HepG2 (cell line): ENCODE measurements around the gene SNAPC4. TPM values are rescaled to one million over a fixed set of nuclear protein-coding genes. Genes with fewer than 3 reads are reported as not detected.

Experiments
- CEBPZ ChIP-seq: IDR thresholded peaks from 2 replicates; pipeline ENCODE4 v1.6.1; 2012; ENCODE audit warnings: low read length, improper control_type of control experiment
- ZBTB21 ChIP-seq: sonication (generic); formaldehyde crosslinking; IDR thresholded peaks from 2 replicates; pipeline ENCODE4 v1.4.0; 2020; ENCODE audit warnings: missing genetic modification reagents
- ZBTB4 ChIP-seq: sonication (generic); formaldehyde crosslinking; IDR thresholded peaks from 2 replicates; pipeline ENCODE4 v1.4.0; 2020; ENCODE audit warnings: missing genetic modification reagents, mild to moderate bottlenecking, borderline replicate concordance
- ZNF414 ChIP-seq: sonication (generic); formaldehyde crosslinking; IDR thresholded peaks from 2 replicates; pipeline ENCODE4 v1.5.0; 2020; ENCODE audit warnings: missing genetic modification reagents
- ZNF646 ChIP-seq: sonication (generic); formaldehyde crosslinking; IDR thresholded peaks from 2 replicates; pipeline ENCODE4 v1.9.0; 2021; ENCODE audit warnings: mild to moderate bottlenecking, missing genetic modification reagents
- ZNF766 ChIP-seq: sonication (generic); formaldehyde crosslinking; IDR thresholded peaks from 2 replicates; pipeline ENCODE4 v1.5.0; 2020; ENCODE audit warnings: missing genetic modification reagents, borderline replicate concordance
- polyA plus RNA-seq, 8 experiments: library from polyadenylated mRNA; depleted of rRNA in 3 of 8; stranded (reverse) in 7 of 8; unstranded in 1 of 8; fragments of >200 nt; fragmentation: Illumina TruSeq in 4 of 8; extraction: Trizol in 4 of 8; gene quantifications; 2 replicates each; pipeline versions ENCODE4 v1.2.1 to v1.2.3, GENCODE V29; 2011 to 2016; ENCODE audit warnings: low read depth in 4 of 8, missing spikeins in 1 of 8, mixed read lengths in 1 of 8; ENCODE audit not compliant: insufficient read depth in 1 of 8
- total RNA-seq, 5 experiments: library from RNA; depleted of rRNA; stranded (reverse); fragments of >200 nt; fragmentation: Illumina TruSeq; extraction: Trizol; gene quantifications; 2 replicates each; pipeline ENCODE4 v1.2.3, GENCODE V29; 2016; ENCODE audit warnings: low read depth in 1 of 5

SNAPC4 gene
- total and polyA plus RNA-seq, 2 of the 13 experiments (the other 11 are each of a cell fraction or from before 2014, with no cell fraction given): 2.0 to 6.0 TPM

GRCh38 chr9:136438548-136439480 is 38.8 kb upstream of the SNAPC4 start (continued):
- no peak for TF ChIP-seq ZNF414 (CRISPR knock-in tag)
- TF ChIP-seq ZNF646 (CRISPR knock-in tag): no peak
- TF ChIP-seq ZNF766: no peak
- no peak for TF ChIP-seq CEBPZ
- TF ChIP-seq ZBTB21 (CRISPR knock-in tag): no peak
- TF ChIP-seq ZBTB4 (CRISPR knock-in tag): no peak
